ENCODE results near the gene PTPRT. TPM values are rescaled to one million over a fixed set of nuclear protein-coding genes. Genes with fewer than 3 reads are reported as not detected.

Gene PTPRT
- total RNA-seq, 1 experiment from 2014 or later: not detected

DNA sequence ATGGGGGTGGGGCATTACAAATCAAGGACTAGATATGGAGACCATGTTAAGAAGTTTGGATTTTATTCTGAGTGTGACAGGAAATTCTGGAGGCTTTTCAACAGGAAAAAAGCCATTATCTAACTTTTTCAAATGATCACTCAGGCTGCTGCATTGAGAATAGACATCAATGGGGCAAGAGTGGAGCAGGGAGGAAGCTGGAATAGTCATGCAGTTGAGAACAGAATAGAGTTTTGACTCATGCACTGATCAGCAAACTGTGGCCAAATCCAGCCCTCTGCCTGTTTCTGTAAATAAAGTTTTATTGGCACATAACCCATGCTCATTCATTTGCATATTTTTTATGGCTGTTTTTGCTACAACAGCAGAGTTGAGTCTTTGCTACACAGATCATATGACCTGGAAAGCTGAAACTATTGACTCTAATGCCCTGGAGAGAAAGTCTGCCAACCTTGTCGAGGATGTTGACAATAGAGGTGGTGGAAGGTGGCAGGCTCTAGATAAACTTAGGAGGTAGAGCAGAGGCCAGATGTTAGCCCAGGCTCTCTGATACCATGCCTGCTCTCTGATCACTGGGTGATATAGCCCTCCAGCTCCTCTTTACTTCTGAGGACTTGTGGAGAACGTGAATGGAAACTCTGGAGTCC is 441.8 kb downstream of the PTPRT start:
- DNase-seq (ENCODE audit: low read depth, low spot score) (no peak), ATAC-seq (no peak)
- Histone ChIP-seq H3K9me3 (ENCODE audit: control insufficient read depth, insufficient read depth, low read depth, low read length) (no peaks in the 10 kb centered on the region), H3K27ac (ENCODE audit: low read length) (no peak overlapping the region), H3K4me1 (ENCODE audit: control insufficient read depth, insufficient read depth, low read length) (no peaks in the 10 kb centered on the region), H3K4me3 (ENCODE audit: low read depth in 2 of 2, low read length in 2 of 2) (no peak overlapping the region), H3K27me3 (ENCODE audit: control insufficient read depth, insufficient read depth, low read length) (no peaks in the 10 kb centered on the region; the same call in 1 of the 2 replicates), H3K36me3 (ENCODE audit: control insufficient read depth, insufficient read depth, low read length) (no peaks in the 10 kb centered on the region; the same call in 1 of the 2 replicates)
- TF ChIP-seq, protein P1, sequence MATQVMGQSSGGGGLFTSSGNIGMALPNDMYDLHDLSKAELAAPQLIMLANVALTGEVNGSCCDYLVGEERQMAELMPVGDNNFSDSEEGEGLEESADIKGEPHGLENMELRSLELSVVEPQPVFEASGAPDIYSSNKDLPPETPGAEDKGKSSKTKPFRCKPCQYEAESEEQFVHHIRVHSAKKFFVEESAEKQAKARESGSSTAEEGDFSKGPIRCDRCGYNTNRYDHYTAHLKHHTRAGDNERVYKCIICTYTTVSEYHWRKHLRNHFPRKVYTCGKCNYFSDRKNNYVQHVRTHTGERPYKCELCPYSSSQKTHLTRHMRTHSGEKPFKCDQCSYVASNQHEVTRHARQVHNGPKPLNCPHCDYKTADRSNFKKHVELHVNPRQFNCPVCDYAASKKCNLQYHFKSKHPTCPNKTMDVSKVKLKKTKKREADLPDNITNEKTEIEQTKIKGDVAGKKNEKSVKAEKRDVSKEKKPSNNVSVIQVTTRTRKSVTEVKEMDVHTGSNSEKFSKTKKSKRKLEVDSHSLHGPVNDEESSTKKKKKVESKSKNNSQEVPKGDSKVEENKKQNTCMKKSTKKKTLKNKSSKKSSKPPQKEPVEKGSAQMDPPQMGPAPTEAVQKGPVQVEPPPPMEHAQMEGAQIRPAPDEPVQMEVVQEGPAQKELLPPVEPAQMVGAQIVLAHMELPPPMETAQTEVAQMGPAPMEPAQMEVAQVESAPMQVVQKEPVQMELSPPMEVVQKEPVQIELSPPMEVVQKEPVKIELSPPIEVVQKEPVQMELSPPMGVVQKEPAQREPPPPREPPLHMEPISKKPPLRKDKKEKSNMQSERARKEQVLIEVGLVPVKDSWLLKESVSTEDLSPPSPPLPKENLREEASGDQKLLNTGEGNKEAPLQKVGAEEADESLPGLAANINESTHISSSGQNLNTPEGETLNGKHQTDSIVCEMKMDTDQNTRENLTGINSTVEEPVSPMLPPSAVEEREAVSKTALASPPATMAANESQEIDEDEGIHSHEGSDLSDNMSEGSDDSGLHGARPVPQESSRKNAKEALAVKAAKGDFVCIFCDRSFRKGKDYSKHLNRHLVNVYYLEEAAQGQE (IDR thresholded peaks at IDR 0.05; ENCODE audit: insufficient read depth in 1 of 2, low read depth in 2 of 2, low read length in 1 of 2): no peak
- no peak for TF ChIP-seq TCF7L2 (IDR thresholded peaks at IDR 0.05; ENCODE audit: low read depth, low read length)
- no peak for TF ChIP-seq SIN3A (IDR thresholded peaks at IDR 0.05; ENCODE audit: borderline replicate concordance, insufficient read depth, low read depth, low read length)
- TF ChIP-seq, protein P2, sequence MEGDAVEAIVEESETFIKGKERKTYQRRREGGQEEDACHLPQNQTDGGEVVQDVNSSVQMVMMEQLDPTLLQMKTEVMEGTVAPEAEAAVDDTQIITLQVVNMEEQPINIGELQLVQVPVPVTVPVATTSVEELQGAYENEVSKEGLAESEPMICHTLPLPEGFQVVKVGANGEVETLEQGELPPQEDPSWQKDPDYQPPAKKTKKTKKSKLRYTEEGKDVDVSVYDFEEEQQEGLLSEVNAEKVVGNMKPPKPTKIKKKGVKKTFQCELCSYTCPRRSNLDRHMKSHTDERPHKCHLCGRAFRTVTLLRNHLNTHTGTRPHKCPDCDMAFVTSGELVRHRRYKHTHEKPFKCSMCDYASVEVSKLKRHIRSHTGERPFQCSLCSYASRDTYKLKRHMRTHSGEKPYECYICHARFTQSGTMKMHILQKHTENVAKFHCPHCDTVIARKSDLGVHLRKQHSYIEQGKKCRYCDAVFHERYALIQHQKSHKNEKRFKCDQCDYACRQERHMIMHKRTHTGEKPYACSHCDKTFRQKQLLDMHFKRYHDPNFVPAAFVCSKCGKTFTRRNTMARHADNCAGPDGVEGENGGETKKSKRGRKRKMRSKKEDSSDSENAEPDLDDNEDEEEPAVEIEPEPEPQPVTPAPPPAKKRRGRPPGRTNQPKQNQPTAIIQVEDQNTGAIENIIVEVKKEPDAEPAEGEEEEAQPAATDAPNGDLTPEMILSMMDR (IDR thresholded peaks at IDR 0.05): no peak
- TF ChIP-seq POLR2AphosphoS5 (IDR thresholded peaks at IDR 0.05; ENCODE audit: low read depth, low read length): no peak
- ChIA-PET CTCF (no interaction called here), POLR2A (no interaction called here)
- intact Hi-C loops (cut with micrococcal nuclease; ENCODE audit: unreplicated experiment) (no loop called here), in situ Hi-C loops (cut with HindIII; ENCODE audit: low pct_unique_long_range_greater_than_20kb, low sequenced_read_pairs) (no loop called here)
- no TSS peak for BruUV-seq (replicated peaks)

DNA sequence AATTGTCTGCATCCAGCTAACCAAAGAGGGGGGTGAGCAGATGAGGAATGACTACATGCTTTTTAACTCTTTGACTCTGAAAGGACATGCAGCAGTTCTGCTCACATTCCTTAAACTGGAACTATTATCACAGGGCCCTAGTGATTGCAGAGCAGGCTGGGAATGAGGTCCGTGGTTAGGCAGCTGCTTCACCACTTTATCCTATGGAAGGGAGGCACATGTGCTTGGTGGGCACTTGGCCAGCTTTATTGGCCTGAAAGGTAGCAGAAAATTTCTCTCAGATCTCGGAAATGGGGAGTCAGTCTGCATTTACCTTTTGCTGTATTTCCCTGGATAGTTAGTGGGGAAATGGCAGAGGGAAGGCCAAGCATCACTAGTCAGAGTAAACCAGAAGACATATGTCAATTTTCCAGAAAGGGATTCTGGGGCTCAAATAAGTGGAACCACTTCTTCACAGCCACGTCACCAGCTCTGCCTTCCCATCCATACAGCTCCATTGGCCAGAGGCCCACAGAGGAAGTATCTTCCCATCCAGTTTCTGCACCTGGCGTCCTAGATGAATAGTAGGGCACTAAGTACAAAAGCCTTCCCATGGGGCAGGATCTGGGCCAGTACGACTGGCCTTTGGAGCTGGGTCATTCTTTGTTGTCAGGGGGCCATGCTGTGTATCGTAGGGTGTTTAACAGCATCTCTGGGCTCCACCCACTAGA is 444.8 kb downstream of the PTPRT start:
- BruUV-seq (replicated peaks): no TSS peak
- ATAC-seq: no peak
- no peak for TF ChIP-seq TCF7L2 (IDR thresholded peaks at IDR 0.05; ENCODE audit: low read depth, low read length)
- TF ChIP-seq SIN3A (IDR thresholded peaks at IDR 0.05; ENCODE audit: borderline replicate concordance, insufficient read depth, low read depth, low read length): no peak
- TF ChIP-seq, protein P1 (IDR thresholded peaks at IDR 0.05; ENCODE audit: insufficient read depth in 1 of 2, low read depth in 2 of 2, low read length in 1 of 2): no peak
- no peak for TF ChIP-seq POLR2AphosphoS5 (IDR thresholded peaks at IDR 0.05; ENCODE audit: low read depth, low read length)
- TF ChIP-seq, protein P2 (IDR thresholded peaks at IDR 0.05): no peak
- Histone ChIP-seq H3K27me3 (ENCODE audit: control insufficient read depth, insufficient read depth, low read length) (no peaks in the 10 kb centered on the region; the same call in 1 of the 2 replicates), H3K36me3 (ENCODE audit: control insufficient read depth, insufficient read depth, low read length) (no peaks in the 10 kb centered on the region; the same call in 1 of the 2 replicates), H3K27ac (ENCODE audit: low read length) (no peak overlapping the region), H3K4me3 (ENCODE audit: low read depth in 2 of 2, low read length in 2 of 2) (no peak overlapping the region), H3K9me3 (ENCODE audit: control insufficient read depth, insufficient read depth, low read depth, low read length) (no peaks in the 10 kb centered on the region), H3K4me1 (ENCODE audit: control insufficient read depth, insufficient read depth, low read length) (no peaks in the 10 kb centered on the region)
- ChIA-PET POLR2A (no interaction called here), CTCF (interaction anchor here (0.6 kb wide), 1 partner anchor 146 kb away, joined by 3 read pairs; no protein-coding TSS in a partner anchor)
- DNase-seq (ENCODE audit: low read depth, low spot score): no peak
- in situ Hi-C loops (cut with HindIII; ENCODE audit: low pct_unique_long_range_greater_than_20kb, low sequenced_read_pairs): no loop called here
- intact Hi-C loops (cut with micrococcal nuclease; ENCODE audit: unreplicated experiment): no loop called here

All from Panc1 (cell line).